ENCODE results near the gene NLRP6. TPM values are rescaled to one million over a fixed set of nuclear protein-coding genes. Genes with fewer than 3 reads are reported as not detected.

Gene NLRP6
- total RNA-seq, 4 donors from 2014 or later, result 0.19 to 1.9 (median 0.66) TPM; not detected in 1

DNA sequence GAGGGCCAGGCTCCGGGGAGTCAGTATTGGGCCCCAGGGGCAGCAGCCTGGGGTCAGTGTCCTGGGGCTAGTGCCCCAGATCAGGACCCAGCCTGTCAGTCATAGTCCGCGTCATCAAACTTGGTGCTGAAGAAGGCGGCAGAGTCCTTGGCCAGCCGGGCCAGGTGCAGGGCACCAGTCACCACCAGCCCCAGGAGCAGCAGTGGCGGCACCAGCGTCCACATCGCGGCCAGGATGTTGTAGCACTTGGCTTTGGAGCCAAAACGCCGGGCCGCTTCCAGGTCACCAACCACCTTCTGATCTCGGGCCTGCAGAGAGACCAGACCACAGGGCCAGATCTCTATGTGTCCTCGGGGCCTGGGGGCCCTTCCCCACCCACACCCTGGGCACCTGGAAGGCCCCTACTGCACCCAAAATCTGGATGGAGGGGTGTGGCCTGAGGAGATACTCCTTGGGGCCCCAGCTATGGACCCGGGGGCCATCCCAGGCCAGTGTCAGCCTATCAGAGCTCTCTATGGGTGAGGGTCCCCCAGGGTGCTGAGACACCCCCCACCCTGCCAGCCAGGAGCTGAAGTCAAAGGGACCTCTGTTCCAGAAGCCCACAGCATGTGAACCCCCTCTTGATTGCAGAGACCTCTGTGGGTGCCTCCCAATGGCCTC is 20.3 kb downstream of the NLRP6 start:
- TF ChIP-seq, protein P1, sequence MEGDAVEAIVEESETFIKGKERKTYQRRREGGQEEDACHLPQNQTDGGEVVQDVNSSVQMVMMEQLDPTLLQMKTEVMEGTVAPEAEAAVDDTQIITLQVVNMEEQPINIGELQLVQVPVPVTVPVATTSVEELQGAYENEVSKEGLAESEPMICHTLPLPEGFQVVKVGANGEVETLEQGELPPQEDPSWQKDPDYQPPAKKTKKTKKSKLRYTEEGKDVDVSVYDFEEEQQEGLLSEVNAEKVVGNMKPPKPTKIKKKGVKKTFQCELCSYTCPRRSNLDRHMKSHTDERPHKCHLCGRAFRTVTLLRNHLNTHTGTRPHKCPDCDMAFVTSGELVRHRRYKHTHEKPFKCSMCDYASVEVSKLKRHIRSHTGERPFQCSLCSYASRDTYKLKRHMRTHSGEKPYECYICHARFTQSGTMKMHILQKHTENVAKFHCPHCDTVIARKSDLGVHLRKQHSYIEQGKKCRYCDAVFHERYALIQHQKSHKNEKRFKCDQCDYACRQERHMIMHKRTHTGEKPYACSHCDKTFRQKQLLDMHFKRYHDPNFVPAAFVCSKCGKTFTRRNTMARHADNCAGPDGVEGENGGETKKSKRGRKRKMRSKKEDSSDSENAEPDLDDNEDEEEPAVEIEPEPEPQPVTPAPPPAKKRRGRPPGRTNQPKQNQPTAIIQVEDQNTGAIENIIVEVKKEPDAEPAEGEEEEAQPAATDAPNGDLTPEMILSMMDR (IDR thresholded peaks at IDR 0.05; ENCODE audit: low read depth), result no peak

DNA sequence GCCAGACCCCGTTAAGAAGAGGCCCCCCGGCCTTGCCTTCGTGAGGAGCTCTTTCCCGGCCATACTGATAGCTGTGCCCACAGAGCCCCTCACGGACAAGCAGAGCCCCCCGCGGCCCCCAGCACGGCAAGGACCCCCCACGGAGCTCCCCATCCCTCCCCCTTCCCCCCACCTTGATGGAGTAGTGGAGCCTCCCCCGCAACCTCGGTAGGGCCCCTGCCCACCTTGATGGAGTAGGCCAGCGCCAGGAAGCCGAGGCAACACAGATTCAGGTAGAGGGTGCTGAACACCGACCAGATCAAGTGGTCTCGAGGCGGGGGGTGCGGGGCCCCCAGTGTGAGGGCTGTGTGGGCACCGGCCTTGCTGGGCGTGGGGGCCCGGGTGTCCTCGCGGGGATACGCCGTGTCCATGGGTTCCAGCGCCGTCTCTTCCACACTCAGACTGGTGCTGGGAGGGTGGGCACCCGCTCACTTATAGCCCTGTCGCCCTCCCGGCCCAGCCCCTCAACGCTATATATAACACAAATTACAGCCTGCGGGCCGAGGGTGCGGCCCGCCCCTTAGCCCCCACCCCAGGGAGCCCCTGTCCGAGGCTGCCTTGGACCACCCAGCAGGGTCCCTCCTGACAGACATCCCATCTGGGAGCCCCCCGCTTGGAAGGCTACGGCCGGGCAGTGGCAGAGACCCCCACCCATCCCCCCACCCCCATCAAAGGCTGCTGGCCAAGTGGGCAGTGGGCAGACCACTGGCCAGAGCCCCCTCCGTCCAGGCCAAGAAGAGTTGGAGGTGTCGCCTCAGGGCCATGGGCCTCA is 21.1 kb downstream of the NLRP6 start, which contains the start of gene IFITM5:
Gene IFITM5, minus strand, starts transcription at position 446 of the 811 bp plus-strand sequence. Its CDS starts 36 bp downstream, at position 410.
- TF ChIP-seq, protein P1 (IDR thresholded peaks at IDR 0.05; ENCODE audit: low read depth), result no peak

DNA sequence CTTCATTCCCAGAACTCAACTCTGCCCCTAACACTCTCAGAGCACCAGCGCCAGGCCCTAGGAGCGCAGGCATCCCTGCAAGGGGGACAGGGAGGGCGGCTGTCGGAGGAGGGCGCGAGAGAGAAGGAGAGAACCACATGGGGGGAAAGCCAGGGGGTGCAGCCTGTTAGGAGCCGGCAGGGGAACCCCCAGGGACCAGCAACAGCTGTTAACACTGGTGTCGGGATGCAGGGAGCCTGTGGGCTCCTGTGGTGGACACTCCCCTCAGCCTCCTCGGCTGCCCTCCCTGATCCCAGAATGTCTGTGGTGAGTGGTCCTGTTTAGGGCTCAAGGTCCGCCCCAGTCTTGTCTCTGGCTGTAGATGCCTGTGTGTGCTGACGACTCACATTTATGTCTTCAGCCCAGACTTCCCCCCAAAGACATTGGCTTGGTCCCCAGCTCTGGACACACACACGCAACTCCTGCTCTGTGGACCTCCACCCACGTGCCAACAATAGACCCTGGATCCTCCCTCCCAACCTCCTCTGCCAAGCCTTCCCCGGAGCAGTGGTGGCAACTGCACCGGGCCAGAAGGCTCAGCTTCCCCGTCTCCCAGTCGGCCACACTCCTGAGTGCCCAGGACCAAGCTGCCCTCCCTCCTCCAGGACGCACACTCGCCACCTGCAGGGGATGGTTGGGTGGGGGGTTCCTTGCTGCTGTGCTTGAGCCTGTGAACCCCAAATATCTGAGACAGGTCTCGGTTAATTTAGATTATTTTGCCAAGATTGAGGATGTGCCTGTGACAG is 21.9 kb downstream of the NLRP6 start:
- TF ChIP-seq, protein P1 (IDR thresholded peaks at IDR 0.05; ENCODE audit: low read depth), result no peak

DNA sequence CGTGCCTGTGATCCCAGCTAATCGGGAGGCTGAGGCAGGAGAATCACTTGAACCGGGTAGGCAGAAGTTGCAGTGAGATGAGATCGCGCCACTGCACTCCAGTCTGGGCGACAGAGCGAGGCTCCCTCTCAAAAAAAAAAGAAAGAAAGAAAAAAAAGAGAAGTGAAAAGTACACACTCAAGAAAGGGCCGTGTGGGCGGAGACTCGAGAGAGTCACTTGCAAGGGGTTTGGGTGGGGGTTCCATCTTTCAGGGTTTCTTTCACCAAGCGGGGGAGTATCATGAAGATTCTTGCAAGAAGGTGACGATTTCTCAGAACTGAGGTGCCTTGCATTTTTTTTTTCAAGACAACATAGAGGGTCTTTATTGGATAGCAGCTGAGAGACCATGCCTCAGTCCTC is 25.2 kb downstream of the NLRP6 start:
- TF ChIP-seq, protein P1 (IDR thresholded peaks at IDR 0.05; ENCODE audit: low read depth), result no peak

DNA sequence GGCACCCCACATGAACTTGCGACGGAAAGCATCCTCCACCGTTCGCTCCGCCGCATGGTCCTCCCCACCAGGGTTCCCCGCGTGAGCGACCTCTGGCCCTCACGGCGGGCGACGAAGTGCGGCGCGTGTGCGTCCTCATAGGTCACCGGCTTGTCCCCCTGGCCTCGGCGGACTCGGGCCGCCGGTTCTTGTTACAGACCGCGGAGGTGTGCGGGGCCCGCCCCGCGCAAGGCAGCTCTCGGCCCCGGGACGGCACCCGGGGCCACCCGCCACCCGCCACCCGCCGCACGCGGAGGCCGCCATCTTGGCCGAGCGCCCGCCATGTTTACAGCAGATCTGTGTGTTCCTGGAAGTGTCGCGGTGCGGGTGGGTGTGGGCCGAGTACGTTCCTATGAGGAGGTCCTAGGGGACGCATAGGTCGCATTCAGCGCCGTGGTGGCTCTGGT is 25.9 kb downstream of the NLRP6 start:
- TF ChIP-seq, protein P1 (IDR thresholded peaks at IDR 0.05; ENCODE audit: low read depth), result no peak

DNA sequence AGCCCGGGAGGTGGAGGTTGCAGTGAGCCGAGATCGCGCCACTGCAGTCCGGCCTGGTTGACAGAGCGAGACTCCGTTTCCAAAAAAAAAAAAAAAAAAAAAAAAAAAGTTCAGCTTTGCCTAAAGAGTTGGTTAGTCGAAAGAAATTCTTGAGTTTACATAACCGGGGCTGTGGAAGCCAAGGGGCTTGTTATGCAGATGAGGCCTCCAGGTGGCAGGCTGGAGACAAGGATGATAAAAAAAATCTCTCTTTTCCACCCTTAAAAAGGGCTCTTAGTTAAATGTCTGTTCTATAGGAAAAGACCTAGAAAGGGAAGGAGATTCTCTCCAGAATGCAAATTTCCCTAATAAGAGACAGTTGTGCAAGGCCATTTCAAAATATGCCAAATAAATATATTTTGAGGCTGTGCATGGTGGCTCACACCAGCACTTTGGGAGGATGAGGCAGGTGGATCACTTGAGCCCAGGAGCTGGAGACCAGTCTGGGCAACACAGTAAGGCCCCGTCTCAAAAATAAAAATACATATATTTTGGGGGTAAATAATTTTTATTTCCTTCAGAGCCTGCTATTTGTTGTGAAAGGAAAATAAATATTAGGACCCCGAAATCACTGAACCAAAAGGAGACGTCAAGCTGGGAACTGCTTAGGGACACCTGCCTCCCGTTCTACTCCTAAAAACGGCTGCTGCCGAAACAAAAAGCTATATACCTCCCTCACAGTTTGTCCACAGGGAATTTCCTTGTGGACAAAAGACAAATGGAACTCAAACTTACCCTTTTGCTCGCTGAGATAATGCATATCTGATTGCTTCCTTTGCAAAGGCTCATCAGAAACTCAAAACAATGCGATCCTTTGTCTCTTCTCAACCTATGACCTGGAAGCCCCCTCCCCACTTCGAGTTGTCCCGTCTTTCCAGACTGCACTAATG is 27.0 kb downstream of the NLRP6 start:
- TF ChIP-seq, protein P1 (IDR thresholded peaks at IDR 0.05; ENCODE audit: low read depth), result no peak
